Kidney epithelial cell (primary cell): Measurements from ENCODE around the gene PALLD. TPM values are rescaled to one million over a fixed set of nuclear protein-coding genes. Genes with fewer than 3 reads are reported as not detected.

Source experiments
- DNase-seq: peaks from one replicate; pipeline ENCODE4 v3.0.0-alpha.2; 2010; ENCODE audit warnings: low read depth
- H3K27me3 ChIP-seq: 2 replicates; pipeline ENCODE4 v1.6.0; 2011; ENCODE audit warnings: low read length; ENCODE audit not compliant: control insufficient read depth, insufficient read depth
- H3K36me3 ChIP-seq: 2 replicates; pipeline ENCODE4 v1.5.1; 2011; ENCODE audit warnings: low read length; ENCODE audit not compliant: control insufficient read depth, insufficient read depth
- H3K4me3 ChIP-seq: 2 replicates; pipeline ENCODE4 v1.5.1; 2011; ENCODE audit warnings: low read depth, mild to moderate bottlenecking, control low read depth, low read length
- total RNA-seq: library from RNA; depleted of rRNA; stranded (reverse); fragments of >200 nt; gene quantifications from 2 replicates; pipeline ENCODE4 v1.2.3, GENCODE V29; 2015
- TF ChIP-seq, protein P1 (sequence below): IDR thresholded peaks from 2 replicates; pipeline ENCODE4 v1.5.1; 2011; ENCODE audit warnings: mild to moderate bottlenecking, moderate library complexity, low read length, control low read depth, inconsistent platforms; ENCODE audit not compliant: insufficient read depth, poor library complexity, severe bottlenecking

Gene PALLD
- total RNA-seq, 1 donor from 2014 or later: 77.4 TPM

GRCh38 chr4:168569931-168570276 lies 73.1 kb downstream of the PALLD start:
- Histone ChIP-seq H3K4me3 (no peak overlapping the region), H3K27me3 (no peaks in the 10 kb centered on the region), H3K36me3 (no peaks in the 10 kb centered on the region)
- no peak for DNase-seq
- TF ChIP-seq, protein P1, sequence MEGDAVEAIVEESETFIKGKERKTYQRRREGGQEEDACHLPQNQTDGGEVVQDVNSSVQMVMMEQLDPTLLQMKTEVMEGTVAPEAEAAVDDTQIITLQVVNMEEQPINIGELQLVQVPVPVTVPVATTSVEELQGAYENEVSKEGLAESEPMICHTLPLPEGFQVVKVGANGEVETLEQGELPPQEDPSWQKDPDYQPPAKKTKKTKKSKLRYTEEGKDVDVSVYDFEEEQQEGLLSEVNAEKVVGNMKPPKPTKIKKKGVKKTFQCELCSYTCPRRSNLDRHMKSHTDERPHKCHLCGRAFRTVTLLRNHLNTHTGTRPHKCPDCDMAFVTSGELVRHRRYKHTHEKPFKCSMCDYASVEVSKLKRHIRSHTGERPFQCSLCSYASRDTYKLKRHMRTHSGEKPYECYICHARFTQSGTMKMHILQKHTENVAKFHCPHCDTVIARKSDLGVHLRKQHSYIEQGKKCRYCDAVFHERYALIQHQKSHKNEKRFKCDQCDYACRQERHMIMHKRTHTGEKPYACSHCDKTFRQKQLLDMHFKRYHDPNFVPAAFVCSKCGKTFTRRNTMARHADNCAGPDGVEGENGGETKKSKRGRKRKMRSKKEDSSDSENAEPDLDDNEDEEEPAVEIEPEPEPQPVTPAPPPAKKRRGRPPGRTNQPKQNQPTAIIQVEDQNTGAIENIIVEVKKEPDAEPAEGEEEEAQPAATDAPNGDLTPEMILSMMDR: no peak

- H3K4me3 ChIP-seq: no peak overlapping the region
- H3K36me3 ChIP-seq: no peaks in the 10 kb centered on the region
- H3K27me3 ChIP-seq: no peaks in the 10 kb centered on the region
- no peak for DNase-seq
- TF ChIP-seq, protein P1: no peak
Measured at GRCh38 chr4:168570466-168570865, 73.6 kb downstream of the PALLD start.

- DNase-seq: no peak
- no peaks in the 10 kb centered on the region for H3K36me3 ChIP-seq
Measured at GRCh38 chr4:168572002-168572401, 75.2 kb downstream of the PALLD start.

GRCh38 chr4:168573870-168574269 lies 77.0 kb downstream of the PALLD start:
- H3K27me3 ChIP-seq: no peaks in the 10 kb centered on the region
- TF ChIP-seq, protein P1: no peak
- H3K36me3 ChIP-seq: no peaks in the 10 kb centered on the region
- DNase-seq: no peak
- no peak overlapping the region for H3K4me3 ChIP-seq

More at GRCh38 chr4:168572002-168572401, 75.2 kb downstream of the PALLD start:
- TF ChIP-seq, protein P1: no peak
- Histone ChIP-seq H3K4me3 (no peak overlapping the region), H3K27me3 (no peaks in the 10 kb centered on the region)

GRCh38 chr4:168574581-168575295 lies 77.9 kb downstream of the PALLD start:
- Histone ChIP-seq H3K4me3 (no peak overlapping the region), H3K27me3 (no peaks in the 10 kb centered on the region), H3K36me3 (no peaks in the 10 kb centered on the region)
- TF ChIP-seq, protein P1: no peak
- DNase-seq: no peak

- no peak for DNase-seq
- H3K4me3 ChIP-seq: no peak overlapping the region
- no peaks in the 10 kb centered on the region for H3K36me3 ChIP-seq
- TF ChIP-seq, protein P1: no peak
- no peaks in the 10 kb centered on the region for H3K27me3 ChIP-seq
Measured at GRCh38 chr4:168575473-168575872, 78.6 kb downstream of the PALLD start.
